ENCODE results near the gene NAGPA.

Gene NAGPA

GRCh38 chr16:4987580-4988374, 46.0 kb downstream of the NAGPA start:
- H3K4me3 ChIP-seq (replicated peaks; ENCODE audit: insufficient read depth, low read length): no peak overlapping the region
- H3K27ac ChIP-seq (replicated peaks): no peak overlapping the region
- no peak for DNase-seq (ENCODE audit: low read depth in 1 of 2, low spot score in 1 of 2)
- H3K27me3 ChIP-seq (ENCODE audit: insufficient read depth, poor library complexity, severe bottlenecking): peaks cover 19% of the 10 kb centered on the region
- TF ChIP-seq CTCF (IDR thresholded peaks at IDR 0.05; ENCODE audit: insufficient read depth, low read length) (no peak), SPI1 (IDR thresholded peaks at IDR 0.05; ENCODE audit: borderline replicate concordance, low read depth) (no peak), POLR2AphosphoS5 (IDR thresholded peaks at IDR 0.05; ENCODE audit: low read depth) (no peak), GABPA (IDR thresholded peaks at IDR 0.05; ENCODE audit: low read depth) (no peak), REST (IDR thresholded peaks at IDR 0.05; ENCODE audit: insufficient replicate concordance, low read depth) (no peak)

- Histone ChIP-seq H3K4me3 (replicated peaks; ENCODE audit: insufficient read depth, low read length) (no peak overlapping the region), H3K27ac (replicated peaks) (no peak overlapping the region), H3K27me3 (ENCODE audit: insufficient read depth, poor library complexity, severe bottlenecking) (peaks cover 19% of the 10 kb centered on the region)
- TF ChIP-seq REST (IDR thresholded peaks at IDR 0.05; ENCODE audit: insufficient replicate concordance, low read depth) (no peak), SPI1 (IDR thresholded peaks at IDR 0.05; ENCODE audit: borderline replicate concordance, low read depth) (no peak), POLR2AphosphoS5 (IDR thresholded peaks at IDR 0.05; ENCODE audit: low read depth) (no peak), GABPA (IDR thresholded peaks at IDR 0.05; ENCODE audit: low read depth) (no peak), CTCF (IDR thresholded peaks at IDR 0.05; ENCODE audit: insufficient read depth, low read length) (no peak)
- DNase-seq (ENCODE audit: low read depth in 1 of 2, low spot score in 1 of 2): no peak
Observed at GRCh38 chr16:4987250-4987579, 46.5 kb downstream of the NAGPA start.

GRCh38 chr16:4984174-4984990, 49.4 kb downstream of the NAGPA start:
- TF ChIP-seq REST (IDR thresholded peaks at IDR 0.05; ENCODE audit: insufficient replicate concordance, low read depth): no peak
- TF ChIP-seq POLR2AphosphoS5 (IDR thresholded peaks at IDR 0.05; ENCODE audit: low read depth): no peak
- TF ChIP-seq SPI1 (IDR thresholded peaks at IDR 0.05; ENCODE audit: borderline replicate concordance, low read depth): no peak
- TF ChIP-seq GABPA (IDR thresholded peaks at IDR 0.05; ENCODE audit: low read depth): no peak
- no peak for TF ChIP-seq CTCF (IDR thresholded peaks at IDR 0.05; ENCODE audit: insufficient read depth, low read length)

More at GRCh38 chr16:4984174-4984990, 49.4 kb downstream of the NAGPA start:
- peaks cover 24% of the 10 kb centered on the region for H3K27me3 ChIP-seq (ENCODE audit: insufficient read depth, poor library complexity, severe bottlenecking)
- no peak overlapping the region for H3K4me3 ChIP-seq (replicated peaks; ENCODE audit: insufficient read depth, low read length)
- no peak for DNase-seq (ENCODE audit: low read depth in 1 of 2, low spot score in 1 of 2)
- no peak overlapping the region for H3K27ac ChIP-seq (replicated peaks)
